ENCODE measurements around the gene BMPER.

The BMPER gene

DNA sequence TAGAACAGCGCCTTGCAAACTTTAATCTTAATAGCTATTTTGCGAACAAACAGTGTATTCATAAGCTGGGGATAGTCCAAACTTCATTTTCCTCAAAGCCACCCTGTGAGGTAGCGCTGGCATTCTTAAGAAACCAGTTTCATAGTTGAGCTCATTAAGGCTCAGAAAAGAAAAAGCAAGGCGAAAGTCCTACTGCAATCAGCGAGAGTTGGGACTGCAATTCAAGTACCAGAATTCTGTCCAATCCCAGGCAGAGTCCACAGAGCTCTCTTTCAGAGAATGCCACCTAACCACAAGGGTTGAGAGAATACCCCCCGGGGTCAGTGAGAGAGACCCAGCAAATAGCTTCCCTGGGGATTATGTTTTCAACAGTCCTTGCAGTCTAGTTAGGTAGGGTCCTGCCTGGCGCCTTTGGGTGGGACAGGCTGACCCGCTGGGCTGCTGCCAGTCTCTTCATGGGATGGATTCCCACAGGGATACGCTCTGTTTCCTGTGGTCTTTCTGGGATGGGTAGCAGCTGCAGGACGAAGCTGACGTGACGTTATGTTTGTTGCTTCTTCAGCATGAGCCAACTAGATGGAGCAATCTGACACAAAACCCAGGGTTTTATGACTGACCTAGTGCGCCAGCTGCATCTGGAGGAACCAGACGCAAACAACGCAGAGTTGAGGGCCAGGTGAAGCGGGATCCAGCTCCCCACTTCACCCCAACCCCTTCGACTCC is 16.0 kb downstream of the BMPER start:
- TF ChIP-seq, protein P1, sequence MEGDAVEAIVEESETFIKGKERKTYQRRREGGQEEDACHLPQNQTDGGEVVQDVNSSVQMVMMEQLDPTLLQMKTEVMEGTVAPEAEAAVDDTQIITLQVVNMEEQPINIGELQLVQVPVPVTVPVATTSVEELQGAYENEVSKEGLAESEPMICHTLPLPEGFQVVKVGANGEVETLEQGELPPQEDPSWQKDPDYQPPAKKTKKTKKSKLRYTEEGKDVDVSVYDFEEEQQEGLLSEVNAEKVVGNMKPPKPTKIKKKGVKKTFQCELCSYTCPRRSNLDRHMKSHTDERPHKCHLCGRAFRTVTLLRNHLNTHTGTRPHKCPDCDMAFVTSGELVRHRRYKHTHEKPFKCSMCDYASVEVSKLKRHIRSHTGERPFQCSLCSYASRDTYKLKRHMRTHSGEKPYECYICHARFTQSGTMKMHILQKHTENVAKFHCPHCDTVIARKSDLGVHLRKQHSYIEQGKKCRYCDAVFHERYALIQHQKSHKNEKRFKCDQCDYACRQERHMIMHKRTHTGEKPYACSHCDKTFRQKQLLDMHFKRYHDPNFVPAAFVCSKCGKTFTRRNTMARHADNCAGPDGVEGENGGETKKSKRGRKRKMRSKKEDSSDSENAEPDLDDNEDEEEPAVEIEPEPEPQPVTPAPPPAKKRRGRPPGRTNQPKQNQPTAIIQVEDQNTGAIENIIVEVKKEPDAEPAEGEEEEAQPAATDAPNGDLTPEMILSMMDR (conservative IDR thresholded peaks at IDR 0.05; ENCODE audit: low read length): no peak
- H3K4me3 ChIP-seq (ENCODE audit: low read length): no peak overlapping the region
- DNase-seq (ENCODE audit: low read depth): peak; percentile 84

DNA sequence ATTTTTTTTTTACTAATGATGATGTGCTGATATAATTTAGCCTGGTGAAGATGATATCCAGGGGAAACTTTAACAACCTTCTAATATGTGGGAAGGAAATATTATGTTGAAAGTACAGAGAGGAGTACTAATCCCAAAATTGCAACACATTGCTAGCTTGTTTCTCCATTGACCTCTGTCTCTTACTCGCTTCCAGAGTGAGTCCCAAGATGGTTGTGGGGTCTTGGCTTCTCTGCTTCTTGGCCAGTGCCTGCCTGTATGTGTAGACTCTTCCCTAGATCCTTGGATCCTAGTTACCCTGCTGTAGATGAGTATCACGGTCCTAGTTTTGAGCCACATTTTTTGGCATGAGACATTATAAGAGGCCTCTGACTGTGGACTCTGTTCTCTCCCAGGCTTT is 17.5 kb downstream of the BMPER start:
- DNase-seq (ENCODE audit: low read depth): peak; percentile 27
- H3K4me3 ChIP-seq (ENCODE audit: low read length): no peak overlapping the region
- TF ChIP-seq, protein P1 (conservative IDR thresholded peaks at IDR 0.05; ENCODE audit: low read length): no peak

DNA sequence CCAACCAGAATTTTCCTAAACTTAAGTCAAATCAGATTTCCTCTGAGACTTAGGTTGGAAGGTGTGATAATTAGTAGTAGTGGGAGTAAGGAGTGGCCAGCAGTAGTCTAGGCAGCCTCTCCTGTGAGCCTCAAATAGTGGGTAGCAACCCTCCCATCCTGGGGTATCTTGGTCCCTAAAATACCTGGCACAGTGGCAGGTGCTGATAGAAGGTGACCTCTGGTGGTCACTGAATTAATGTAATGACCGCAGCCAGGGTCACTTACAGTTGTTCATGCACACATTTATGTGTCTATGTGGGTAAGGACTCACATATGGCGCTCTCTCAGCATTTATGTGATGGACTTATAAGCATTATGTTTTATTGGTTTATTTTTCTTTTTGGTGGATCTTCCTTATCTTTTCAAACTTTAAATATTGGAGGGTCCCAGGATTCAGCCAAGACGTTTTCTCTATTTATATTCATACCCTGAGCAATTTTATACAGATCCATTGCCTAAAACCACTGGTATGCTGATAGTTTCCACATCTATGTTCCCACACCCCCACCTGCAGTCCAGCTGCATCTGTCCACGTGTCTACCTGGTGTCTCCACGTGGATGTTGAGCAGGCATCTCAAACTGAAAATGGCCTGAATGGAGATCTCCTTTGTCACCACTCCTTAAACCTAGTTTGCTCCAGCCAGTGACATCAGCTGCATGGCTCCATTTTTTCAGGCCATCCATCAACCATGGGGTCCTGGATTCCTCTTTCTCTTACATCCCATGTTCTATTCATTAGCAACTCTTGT is 18.3 kb downstream of the BMPER start:
- no peak overlapping the region for H3K4me3 ChIP-seq (ENCODE audit: low read length)
- DNase-seq (ENCODE audit: low read depth): no peak
- TF ChIP-seq, protein P1 (conservative IDR thresholded peaks at IDR 0.05; ENCODE audit: low read length): no peak

DNA sequence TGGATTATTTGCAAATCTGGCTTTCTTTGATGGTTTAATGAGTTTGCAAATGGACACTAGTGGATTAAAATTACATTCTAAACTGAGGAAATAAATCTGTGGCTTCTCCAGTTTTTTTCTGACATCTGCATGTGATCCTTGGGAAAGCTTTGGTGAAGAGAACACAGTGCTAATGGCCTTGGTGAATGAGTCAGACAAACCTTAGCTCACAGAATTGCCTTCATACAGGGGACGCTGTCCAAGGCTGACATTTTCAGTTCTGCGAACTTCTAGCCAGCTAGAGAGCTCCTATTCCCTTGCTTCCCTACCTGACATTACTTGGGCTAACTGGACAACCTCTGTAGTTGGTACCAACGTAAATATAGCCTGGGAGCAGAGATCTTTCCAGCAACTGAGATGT is 21.2 kb downstream of the BMPER start:
- H3K4me3 ChIP-seq (ENCODE audit: low read length): no peak overlapping the region
- DNase-seq (ENCODE audit: low read depth): peak; percentile 45
- TF ChIP-seq, protein P1 (conservative IDR thresholded peaks at IDR 0.05; ENCODE audit: low read length): no peak

DNA sequence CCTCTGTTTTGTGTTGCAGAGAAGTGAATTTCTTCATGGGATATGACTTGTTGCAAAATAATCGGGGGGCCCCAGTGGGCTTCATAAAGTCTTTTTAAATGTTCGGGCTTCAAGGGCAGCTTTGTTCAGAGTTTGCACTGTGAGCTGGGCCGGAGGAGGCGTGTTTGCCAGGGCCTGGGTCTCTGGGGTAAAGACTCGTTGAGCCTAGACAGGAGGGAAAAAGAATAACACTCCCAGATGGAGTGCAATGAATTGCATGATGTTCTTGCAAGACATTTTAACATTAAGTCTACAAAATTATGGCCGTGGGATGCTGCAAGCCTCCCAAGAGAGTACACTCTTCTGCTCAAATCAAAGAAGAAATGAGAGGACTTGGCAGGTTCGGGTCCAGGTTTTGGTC is 23.6 kb downstream of the BMPER start:
- no peak for DNase-seq (ENCODE audit: low read depth)
- TF ChIP-seq, protein P1 (conservative IDR thresholded peaks at IDR 0.05; ENCODE audit: low read length): no peak
- H3K4me3 ChIP-seq (ENCODE audit: low read length): no peak overlapping the region

DNA sequence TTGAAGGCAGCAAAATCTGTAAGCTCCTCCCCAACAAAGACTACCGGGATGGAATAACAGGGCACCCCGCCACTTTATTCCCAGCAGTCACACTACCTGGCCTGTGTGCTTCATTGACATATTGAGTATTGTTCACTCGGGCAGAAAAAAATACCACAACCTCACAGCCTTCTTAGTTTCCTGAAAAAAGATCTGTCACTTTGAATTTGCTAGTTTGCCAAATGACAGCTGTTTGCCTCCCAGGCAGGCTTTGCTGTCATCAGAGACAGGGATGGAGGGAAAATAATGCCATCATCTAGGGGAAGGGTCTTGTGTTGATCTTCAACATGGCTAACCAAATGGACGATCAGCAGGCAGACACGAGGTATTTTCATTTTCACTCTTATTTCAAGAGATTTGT is 26.9 kb downstream of the BMPER start:
- TF ChIP-seq, protein P1 (conservative IDR thresholded peaks at IDR 0.05; ENCODE audit: low read length): no peak
- DNase-seq (ENCODE audit: low read depth): no peak
- H3K4me3 ChIP-seq (ENCODE audit: low read length): peak overlapping the region; percentile 14

All from AG10803 (cell line).